Kidney glomerular epithelial cell (primary cell): ENCODE measurements around the gene PRTFDC1.
A peak's percentile ranks its signal among the peaks of the same experiment; 100 is the strongest.
"Not testable (repeated sequence)": the region's sequence is repeated elsewhere in the genome, so short reads cannot be mapped to it uniquely, and the experiment has no call there.

Source experiments
- DNase-seq: peaks from one replicate; lab custom pipeline; 2025; lab: John Stamatoyannopoulos, UW

PRTFDC1 gene

DNA sequence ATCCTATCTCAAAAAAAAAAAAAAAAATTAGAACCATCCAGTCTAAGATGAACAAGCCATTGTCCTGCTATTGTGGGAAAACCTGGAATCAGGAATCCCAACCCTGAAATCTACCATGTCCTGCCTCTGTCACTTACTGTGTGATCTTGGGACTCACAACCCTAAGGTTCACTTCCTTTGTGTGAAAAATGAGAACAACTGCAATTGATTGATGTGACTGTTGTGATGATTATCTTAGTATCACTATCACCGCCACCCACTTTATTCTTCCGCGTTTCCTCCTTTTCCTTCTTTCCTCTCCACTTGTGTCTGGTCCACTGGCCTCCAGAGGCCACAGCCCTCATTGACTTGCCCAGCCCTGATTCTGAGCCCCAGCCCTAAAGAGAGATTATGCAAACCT lies 12.6 kb upstream of the PRTFDC1 start:
- no peak for DNase-seq

DNA sequence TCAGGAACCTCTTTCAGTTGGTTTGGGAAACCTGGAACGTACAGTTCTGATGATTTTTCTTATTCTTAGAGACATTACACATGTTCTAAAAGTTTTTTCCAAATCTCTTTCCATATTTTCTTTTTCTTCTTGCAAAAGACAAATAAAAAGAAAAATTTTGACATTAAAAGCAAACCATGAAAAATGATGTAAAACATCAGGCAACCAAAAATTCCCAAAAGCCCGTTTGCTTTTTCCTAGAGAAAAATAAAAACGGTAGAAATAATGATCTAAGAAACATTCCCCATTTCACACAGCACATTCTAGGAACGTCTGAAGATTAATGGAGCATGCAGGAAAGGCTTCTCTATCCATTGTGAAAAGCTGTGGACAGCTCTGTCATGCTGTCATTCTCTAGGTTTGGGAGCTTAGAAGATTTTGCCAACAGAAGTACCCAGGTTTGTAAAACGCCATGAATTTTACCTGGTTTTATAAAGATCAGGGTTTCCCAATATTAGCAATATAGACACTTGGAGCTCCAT lies 11.2 kb upstream of the PRTFDC1 start:
- DNase-seq, result peak; percentile 65

DNA sequence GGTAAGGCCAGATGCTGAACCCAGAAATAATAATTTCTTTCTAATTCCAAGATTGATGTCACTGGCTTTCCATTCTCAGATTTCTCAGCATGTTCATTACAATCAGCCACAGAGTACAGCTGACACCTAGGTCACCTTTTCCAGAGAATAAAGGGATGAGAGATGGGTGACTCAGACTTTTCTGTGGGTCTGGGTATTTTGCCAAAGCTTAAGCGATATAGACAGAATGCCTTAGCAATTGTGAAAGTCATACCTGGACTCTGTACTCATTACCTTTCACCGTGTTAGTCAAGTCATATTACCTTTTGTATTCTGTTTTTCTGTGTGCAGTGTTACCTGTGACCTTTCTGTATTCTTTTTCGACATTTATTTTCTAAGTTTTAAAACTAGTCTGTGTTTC lies 10.6 kb upstream of the PRTFDC1 start:
- DNase-seq, result peak; percentile 64

DNA sequence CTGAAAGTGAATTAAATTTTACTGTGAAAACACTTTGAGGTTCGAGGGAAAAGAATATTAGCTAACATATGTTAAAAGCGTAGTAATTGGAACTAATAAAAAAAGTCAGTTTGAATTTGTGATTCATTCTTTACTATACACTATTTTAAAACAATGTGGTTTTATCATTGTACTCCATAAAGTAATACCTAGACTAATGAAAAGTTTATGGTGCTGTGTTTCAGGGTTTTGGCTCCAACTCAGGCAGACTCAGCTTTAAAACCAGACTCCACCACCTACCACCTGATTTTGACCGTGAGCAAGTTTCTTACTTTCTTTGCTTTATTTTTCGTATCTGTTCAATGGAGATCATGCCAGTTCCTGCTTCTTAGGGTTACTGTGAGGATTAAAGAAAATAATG lies 9.2 kb upstream of the PRTFDC1 start:
- no peak for DNase-seq

DNA sequence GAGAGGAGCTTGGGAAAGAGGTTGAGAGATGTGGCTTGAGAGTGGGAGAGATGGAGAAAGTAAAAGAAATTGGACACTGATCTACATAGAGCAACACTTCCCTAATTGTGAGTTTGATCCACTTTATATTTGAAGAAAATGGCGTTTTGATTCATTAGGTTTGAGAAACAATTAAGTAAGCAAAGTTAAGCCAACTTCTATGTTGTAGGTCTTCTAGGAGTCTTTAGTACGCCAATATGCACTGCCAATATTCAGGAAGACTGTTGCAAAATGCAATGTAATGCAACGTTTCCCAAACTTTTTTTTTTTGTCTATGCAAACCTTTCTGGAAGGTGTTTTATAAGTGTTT lies 7.0 kb upstream of the PRTFDC1 start:
- DNase-seq, result no peak

DNA sequence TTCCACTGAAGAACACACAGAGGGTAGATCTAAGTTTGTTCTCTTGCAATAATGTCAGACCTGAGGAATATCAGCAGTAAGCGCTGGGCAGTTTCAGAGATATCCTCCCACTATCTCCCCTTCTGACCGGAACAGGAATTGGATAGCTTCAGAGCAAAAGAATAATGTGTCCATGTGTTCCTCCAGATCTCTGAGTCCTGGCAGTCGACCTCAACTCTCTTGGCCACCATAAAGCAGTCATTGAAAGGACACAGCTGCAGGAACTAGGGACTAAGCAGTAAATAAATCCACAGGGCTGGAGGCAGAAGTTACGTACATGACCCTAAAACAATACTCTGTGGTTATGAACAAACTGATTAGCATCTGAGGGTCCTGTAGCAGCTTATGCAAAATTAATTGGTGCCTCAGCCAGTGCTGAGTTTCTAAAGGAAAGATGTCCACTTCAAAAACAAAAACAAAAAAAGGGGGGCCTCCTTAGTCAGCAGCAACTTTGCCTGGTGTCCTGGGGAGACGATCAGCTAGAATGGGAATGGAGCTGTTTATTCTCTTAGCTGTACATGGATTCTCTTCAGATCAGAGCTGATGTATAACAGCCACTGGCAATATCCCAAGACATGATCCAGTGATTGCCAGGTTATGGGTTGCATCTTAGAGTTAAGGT lies 6.4 kb upstream of the PRTFDC1 start:
- DNase-seq, result peak; percentile 36

DNA sequence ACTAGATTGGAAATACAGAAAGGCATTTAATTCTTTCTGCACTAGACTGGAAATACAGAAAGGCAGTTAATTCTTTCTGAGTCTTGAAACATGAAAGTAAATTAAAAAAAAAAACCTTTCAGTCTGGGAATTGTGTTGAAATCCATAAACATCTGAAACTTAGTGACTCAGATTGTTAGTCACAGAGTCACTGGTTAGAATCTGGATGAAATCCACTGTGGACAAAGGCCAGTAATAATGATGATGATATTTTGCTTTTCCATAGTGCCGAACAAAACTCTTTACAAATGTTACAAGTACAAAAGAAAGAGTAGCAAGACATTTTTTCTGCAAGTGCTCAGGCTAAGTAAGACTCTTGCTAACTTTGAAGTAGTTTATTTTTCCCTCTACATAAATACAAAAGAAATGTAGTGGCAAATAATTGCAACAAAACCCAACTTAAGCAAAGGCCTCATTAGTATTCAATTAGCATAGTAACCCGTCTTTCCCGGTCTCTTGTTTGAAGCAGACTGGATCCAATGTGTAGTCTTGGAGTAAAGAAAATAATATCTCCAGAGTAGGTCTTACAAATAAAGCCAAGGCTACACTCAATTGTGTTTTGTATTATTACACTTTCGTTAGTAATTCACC lies 5.8 kb upstream of the PRTFDC1 start:
- DNase-seq, result peak; percentile 81

DNA sequence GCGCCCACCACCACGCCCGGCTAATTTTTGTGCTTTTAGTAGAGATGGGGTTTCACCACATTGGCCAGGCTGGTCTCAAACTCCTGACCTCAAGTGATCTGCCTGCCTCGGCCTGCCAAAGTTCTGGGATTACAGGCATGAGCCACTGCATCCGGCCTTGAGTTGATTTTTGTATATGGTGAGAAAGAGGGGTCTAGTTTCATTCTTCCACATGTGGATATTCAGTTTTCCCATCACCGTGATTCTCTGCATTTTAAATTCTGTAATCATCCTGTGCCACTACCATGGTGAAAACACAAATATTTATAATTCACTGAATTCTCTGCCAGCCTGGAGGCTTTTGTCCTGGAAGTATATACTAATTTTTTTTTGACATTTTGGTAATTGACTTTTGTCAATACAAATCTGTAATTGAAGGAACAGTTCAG lies 5.2 kb upstream of the PRTFDC1 start:
- not testable (repeated sequence) for DNase-seq

DNA sequence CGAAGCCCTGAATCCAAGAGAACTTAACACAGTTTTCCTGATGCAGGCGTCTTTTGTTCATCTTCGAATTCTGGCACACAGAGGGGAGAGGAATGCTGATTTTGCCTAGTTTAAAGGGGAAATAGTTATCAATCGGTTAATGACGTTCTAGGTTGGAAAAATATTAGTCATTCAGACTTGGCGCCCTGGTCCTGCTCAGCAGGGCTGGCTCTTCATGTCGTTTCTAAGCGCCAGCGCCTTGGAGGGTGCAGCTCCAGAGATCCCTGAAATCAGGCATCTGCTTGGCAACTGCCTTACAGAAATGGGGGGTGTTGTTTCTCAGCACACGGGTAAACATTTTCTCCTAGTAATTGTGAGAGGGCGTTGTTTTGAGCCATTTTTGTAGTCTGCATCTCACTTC lies 1.3 kb upstream of the PRTFDC1 start:
- DNase-seq, result no peak

DNA sequence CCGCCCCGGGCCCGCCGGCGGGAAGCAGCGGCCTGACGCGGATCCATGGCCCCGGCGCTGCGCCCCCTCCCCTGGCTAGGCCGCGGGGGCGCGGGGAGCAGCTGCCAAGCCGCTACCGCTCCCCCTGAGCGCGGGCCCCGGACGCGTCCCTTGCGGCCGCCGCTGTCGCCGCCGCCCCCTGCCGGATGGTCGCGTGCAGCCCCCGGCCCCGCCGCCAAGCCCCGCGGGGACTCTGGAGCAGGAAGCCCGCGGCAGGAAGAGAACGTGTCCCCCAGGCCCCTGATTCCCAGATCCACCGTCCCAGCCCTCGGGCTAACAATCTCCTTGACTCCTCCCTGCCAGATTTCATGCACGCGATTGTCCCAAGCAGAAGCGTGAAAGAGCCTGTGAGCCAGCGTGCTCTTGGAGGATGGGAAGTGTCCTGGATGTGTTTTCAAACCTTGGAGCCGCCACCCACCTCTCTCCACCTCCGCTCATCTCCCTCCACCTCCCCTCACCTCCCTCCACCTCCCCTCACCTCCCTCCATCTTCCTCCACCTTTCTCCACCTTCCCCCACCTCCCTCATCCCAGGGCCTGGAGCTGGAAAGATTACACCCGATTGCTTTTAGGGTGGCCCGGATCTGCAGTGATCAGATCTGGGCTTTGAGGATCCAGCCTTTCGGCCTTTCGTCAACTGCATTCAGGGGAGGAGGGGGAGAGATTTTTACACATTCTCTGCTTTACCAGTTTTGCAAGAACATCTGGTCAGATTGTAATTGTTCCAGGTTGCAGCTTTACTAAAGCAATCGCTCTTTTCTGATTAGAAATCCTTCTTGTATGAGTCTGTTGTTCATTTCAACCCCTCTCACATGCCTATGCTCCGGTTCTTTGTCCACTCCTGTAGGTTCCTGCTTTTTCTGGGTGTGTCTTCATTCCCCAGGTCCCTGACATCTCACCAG lies 570 bp upstream of the PRTFDC1 start:
- DNase-seq, result peak; percentile 24

DNA sequence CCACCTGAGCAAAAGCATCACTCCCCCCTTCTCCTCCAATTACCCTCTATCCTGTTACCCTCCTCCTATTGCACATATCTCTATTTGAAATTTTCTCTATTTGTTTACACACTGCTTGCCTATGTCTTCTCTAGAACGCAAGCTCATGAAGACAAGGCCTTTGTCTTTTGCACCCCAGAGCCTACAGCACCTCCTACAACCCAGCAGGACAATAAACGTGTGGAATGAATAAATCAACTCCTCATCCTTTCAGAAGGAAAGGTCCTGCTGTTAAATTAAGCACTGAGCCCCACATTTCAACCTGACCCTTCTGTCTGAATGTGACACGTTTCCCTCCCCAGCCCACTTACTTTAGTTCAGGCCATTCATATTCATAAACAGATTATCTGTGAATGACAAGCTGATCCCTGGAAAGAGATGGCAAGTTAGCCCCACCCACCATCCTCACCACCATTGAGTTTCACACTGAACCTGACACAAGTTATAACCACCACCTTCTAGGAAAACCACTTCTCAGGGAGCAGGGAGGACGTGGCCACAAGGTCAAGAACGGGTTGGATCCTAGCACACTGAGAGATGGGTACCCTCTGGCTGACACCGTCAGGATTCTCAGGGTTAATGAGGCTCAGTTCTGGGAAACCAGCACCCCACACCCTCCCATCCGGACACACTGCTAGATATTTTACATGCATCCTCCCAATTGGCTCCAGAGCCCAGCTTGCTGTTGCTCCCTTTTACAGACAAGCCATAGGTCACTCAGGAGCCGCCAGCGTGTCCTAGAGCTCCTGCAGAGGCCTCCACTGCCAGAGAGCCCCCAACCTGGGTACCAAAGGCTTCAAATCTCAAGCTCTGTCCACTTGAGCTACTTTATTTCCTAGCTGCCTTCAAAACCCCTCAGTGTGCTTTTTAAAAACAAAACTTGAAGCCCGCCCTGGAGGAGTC lies 934 bp downstream of the PRTFDC1 start:
- no peak for DNase-seq

DNA sequence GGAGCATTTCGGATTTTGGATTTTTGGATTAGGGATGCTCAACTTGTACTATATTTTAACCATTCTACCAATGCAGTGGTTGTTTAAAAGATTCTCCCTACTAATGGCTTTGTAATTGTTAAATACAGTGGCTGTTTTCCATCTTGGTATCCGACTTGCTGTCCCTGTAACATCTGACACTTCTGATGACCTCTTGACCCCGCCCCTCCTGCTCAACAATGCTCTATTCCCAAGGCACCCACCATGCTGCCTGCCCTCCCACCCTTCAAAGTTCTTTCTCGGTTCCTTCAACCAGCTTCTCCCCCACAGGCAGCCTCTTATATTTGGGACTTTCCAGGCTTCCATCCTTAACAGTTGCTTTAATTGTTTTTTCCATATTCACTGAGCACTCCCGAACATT lies 2.0 kb downstream of the PRTFDC1 start:
- DNase-seq, result no peak

DNA sequence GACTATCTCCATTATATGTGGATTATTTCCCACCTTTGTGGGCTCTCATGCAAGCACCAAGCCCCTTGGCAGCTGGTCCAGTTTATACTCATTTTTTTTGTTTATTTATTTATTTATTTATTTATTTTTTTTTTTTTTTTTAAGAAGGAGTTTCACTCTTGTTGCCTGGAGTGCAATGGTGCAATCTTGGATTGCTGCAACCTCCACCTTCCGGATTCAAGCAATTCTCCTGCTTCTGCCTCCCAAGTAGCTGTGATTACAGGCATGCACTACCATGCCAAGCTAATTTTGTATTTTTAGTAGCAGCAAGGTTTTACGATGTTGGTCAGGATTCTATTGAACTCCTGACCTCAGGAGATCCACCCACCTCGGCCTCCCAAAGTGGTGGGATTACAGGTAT lies 2.8 kb downstream of the PRTFDC1 start:
- no peak for DNase-seq

DNA sequence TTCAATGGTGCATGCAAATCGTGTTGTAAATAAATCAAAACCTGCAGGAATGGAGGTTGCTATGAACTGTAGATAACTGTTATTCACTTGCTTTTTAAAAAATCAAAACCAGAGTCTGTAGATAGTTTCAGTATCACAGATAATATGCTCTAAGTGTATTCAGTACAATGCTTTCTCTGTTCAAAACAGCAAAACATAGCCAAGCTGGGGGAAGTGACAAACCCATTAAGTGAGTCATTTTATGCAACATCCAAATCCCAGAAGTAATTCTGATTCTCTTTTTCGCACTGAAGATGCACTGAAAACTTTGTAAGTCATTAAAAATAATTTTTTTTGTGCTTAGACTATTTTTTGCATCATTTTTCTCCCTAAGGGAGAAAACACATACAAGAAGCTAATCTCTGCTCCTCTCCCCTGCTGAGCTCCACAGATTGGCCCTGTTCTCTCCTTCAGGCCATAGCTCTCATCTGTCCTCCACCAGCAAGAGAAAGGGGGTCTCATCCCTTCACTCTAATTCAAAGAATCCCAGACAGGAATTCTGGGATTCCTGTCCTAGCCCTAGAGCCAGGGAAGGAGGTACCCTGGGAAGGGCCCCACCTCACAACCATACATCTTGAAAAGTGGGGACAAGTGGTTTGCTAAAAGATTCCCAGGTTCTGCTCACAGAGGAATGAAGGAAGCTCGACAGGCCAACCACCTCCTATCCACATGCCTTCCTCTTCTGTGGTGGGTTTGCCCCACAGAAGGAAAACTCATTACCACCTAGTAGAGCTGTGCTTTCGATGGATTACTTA lies 4.9 kb downstream of the PRTFDC1 start:
- DNase-seq, result peak; percentile 10

DNA sequence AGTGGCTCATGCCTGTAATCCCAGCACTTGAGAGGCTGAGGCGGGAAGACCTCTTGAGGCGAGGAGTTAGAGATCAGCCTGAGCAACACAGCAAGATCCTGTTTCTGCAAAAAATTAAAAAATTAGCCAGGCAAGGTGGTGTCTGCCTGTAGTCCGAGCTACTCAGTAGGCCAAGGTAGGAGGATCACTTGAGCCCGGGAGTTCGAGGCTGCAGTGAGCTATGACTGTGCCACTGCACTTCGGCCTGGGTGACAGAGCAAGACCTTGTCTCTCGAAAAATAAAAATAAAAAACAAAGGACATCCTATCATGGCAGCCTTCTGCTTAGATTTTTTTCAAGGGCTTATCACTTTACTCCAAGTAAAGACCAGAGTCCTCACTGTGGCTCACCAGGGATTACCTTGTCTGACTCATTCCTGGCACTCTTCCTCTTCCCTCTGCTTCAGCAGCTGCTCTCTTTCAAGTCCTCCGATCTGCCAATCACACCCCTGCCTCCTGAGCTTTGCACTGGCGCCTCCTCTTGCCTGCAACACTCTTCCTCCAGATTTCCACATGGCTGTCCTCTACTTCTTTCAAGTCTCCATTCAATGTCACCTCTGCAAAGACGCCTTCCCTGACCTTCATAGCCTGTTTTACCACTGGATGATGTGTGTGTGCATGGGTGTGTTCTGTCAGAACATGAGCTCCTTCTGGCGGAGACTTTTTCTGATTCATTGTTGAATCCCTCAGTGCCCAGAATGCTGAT lies 7.7 kb downstream of the PRTFDC1 start:
- no peak for DNase-seq

DNA sequence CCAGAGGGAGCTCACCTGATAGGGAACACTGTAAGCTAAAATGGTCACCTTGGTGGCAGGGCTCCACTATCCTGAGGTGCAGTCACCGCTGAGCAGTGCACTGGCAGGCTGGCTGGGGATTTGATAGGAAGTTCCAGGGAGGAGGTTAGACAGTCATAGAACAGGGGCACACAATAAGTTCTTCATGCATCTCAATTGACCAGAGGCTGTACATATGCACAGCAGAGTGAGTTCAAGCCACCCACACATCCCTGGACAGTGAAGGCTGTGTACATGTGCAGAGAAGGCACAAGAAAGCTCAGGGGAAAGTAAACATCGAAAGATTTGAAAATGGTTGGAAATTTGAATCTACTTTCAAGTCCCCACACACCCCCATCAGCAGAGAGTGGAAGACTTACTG lies 13.9 kb downstream of the PRTFDC1 start:
- DNase-seq, result no peak

DNA sequence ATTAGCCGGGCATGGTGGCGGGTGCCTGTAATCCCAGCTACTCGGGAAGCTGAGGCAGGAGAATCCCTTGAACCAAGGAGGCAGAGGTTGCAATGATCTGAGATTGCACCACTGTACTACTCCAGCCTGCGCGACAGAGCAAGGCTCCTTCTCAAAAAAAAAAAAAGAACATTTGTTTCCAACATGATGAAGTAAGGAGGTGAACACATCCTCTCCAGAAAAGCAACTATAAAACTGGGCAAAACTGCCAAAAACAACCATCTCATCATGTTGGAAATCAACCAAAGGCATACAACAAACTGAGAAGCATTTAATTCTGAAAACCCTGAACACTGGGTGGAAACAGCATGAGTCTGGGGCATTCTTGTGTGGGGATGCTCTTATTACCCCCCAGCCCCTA lies 14.3 kb downstream of the PRTFDC1 start:
- DNase-seq, result no peak

DNA sequence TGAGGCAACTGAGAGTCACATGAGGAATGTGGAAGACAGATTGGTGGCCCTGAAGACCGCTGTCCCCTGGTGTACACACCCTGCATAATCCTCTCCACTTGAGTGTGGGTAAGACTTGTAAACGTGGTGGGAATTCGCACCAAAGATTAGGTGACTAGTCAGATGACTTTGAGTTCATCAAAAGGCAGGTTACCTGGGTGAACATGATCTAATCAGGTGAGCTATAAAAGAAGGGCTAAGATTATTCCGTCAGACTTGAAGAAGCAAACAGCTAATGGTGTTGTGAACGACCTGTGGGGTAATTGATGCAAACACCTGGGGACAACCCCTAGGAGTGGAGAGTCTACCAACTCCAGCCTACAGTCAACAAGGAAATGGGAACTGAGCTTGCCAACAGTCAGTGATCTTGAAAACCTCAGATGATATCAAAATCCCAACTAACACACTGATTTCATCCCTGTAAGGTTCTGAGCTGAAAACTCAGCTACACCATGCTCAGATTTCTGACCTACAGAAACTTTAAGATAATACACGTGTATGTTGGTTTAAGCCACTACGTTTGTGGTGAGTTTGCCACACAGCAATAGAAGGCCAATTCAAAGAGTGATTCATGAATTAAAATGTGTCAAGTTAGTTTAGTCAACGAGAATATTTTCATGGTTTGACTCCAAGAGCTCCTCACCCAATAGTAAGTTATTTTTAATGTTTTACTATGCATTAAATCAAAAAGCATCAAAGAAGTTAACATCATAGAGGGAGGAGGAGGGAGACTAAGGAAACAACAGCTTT lies 16.7 kb downstream of the PRTFDC1 start:
- DNase-seq, result no peak

DNA sequence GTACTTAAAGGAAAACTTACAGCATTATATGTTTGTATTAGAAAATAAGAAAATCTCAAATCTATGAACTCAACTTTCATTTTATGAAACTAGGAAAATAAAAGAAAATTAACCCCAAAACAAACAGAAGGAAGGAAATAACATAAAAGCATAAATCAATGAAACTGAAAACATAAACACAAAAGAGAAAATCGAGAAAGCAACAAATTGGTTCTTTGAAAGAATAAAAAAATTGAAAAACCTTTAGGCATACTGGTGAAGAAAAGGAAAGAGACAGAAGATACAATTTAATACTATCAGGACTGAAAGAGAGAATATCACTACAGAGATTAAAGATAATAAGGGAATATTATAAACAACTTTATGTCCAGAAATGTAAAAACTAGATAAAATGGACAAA lies 21.2 kb downstream of the PRTFDC1 start:
- no peak for DNase-seq
